GM08714 (cell line): ENCODE measurements around the gene HEY2.

ENCODE experiments used
- H3K4me3 ChIP-seq: fragments of 200-500 bp; sonication (Bioruptor generic); 2 replicates; pipeline ENCODE4 v1.5.1; 2014; ENCODE audit warnings: mild to moderate bottlenecking, low read length, inconsistent platforms
- ZNF274 ChIP-seq: IDR thresholded peaks from 2 replicates; pipeline ENCODE4 v1.6.1; 2012; ENCODE audit warnings: mild to moderate bottlenecking, low read depth, low read length

HEY2 gene

GRCh38 chr6:125733516-125734300 lies 15.7 kb upstream of the HEY2 start:
- no peak overlapping the region for H3K4me3 ChIP-seq
- no peak for TF ChIP-seq ZNF274

- no peak overlapping the region for H3K4me3 ChIP-seq
- TF ChIP-seq ZNF274 = no peak
Observed at GRCh38 chr6:125738276-125738675, 11.2 kb upstream of the HEY2 start.

- no peak overlapping the region for H3K4me3 ChIP-seq
- TF ChIP-seq ZNF274 = no peak
Observed at GRCh38 chr6:125739364-125739763, 10.1 kb upstream of the HEY2 start.

GRCh38 chr6:125741336-125741735 lies 8.1 kb upstream of the HEY2 start:
- no peak for TF ChIP-seq ZNF274
- H3K4me3 ChIP-seq = no peak overlapping the region

GRCh38 chr6:125742024-125742423 lies 7.4 kb upstream of the HEY2 start:
- no peak overlapping the region for H3K4me3 ChIP-seq
- TF ChIP-seq ZNF274 = no peak

- no peak for TF ChIP-seq ZNF274
- no peak overlapping the region for H3K4me3 ChIP-seq
Observed at GRCh38 chr6:125742464-125743120, 6.8 kb upstream of the HEY2 start.

- no peak for TF ChIP-seq ZNF274
- H3K4me3 ChIP-seq = no peak overlapping the region
Observed at GRCh38 chr6:125743604-125744003, 5.8 kb upstream of the HEY2 start.

- TF ChIP-seq ZNF274 = no peak
- no peak overlapping the region for H3K4me3 ChIP-seq
Observed at GRCh38 chr6:125745281-125746018, 4.0 kb upstream of the HEY2 start.

- H3K4me3 ChIP-seq = no peak overlapping the region
- TF ChIP-seq ZNF274 = no peak
Observed at GRCh38 chr6:125746019-125746414, 3.4 kb upstream of the HEY2 start.

GRCh38 chr6:125746731-125747588 lies 2.5 kb upstream of the HEY2 start:
- H3K4me3 ChIP-seq = peak overlapping the region; percentile 66
- TF ChIP-seq ZNF274 = no peak

GRCh38 chr6:125747589-125748405 lies 1.6 kb upstream of the HEY2 start:
- TF ChIP-seq ZNF274 = no peak

GRCh38 chr6:125748406-125749172 lies 843 bp upstream of the HEY2 start:
- peak overlapping the region; percentile 66 for H3K4me3 ChIP-seq
- TF ChIP-seq ZNF274 = no peak

More at GRCh38 chr6:125747589-125748405, 1.6 kb upstream of the HEY2 start:
- H3K4me3 ChIP-seq = peak overlapping the region; percentile 66
